Transverse colon (tissue), 4 donors: ENCODE data around the gene BMPR1B.

ENCODE experiments used
- CTCF ChIP-seq, 5 experiments: fragments of 200-600 bp in 3 of 5; fragments of 450-650 bp in 2 of 5; sonication (generic) in 3 of 5; IDR thresholded peaks; 1 replicate in 2 of 5; 2 replicates in 3 of 5; pipeline ENCODE4 v1.5.1; 2016 to 2017; ENCODE audit warnings: antibody characterized with exemption in 5 of 5, inconsistent platforms in 3 of 5, mild to moderate bottlenecking in 2 of 5, moderate library complexity in 1 of 5
- POLR2A ChIP-seq: fragments of 450-650 bp; IDR thresholded peaks from one replicate; pipeline ENCODE4 v1.6.1; 2016; ENCODE audit warnings: antibody characterized with exemption, mild to moderate bottlenecking, moderate library complexity
- POLR2AphosphoS5 ChIP-seq, 3 donors: sonication (generic); formaldehyde crosslinking; IDR thresholded peaks; one replicate each; pipeline ENCODE4 v1.6.1; 2016; ENCODE audit warnings: antibody characterized with exemption in 3 of 3

GRCh38 chr4:94841864-94842221 lies 84.1 kb downstream of the BMPR1B start:
- TF ChIP-seq POLR2A (no peak), CTCF (IDR thresholded peaks at IDR 0.05) (no peak), POLR2AphosphoS5 (IDR thresholded peaks at IDR 0.05) (no peak)
